GM21737 (cell line): ENCODE measurements around the gene SAP130.

Experiments
- ATAC-seq: cut with Tn5 transposase; IDR thresholded peaks from one replicate; pipeline ENCODE4 v1.9.1; 2021; ENCODE audit warnings: mild to moderate bottlenecking, moderate library complexity; ENCODE audit not compliant: unreplicated experiment

The SAP130 gene

DNA sequence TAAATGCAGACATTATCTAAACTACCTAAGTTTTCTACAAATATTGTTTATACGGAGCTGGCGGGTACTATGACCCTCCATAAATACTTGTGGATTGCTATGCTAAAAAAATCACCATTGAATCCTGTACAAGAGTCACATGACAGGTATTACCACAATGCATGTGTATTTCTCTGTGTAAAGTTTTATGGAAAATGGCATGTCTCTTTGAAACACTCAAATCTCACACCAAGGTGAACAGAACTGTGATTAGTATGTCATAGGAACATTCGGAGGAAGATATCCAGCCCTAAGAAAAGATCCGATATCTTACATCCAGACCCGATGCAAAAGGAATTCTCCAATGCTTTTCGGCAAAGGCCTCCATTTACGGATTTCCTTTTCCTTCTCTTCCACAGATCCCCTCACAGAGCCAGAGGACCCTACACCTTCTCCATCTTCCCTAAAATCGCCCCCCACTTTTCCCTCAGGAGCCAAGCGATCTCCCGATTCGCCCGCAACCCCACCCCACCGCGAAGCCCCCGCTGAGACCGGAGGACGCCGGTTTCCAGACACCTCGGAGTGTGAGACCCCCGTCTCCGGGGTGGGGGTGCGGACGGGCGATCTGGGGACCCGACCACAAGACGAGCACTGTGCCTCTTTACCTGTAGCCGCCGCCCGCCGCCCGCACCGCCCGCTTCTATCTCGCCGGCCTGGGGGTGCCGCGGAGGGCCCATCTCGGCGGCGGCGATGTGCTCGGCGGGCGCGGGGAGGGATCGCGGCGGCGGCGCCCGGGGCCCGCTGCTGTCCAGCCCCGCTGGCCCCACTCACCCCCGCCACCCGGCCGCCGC is 1.2 kb downstream of the SAP130 start:
- no peak for ATAC-seq

DNA sequence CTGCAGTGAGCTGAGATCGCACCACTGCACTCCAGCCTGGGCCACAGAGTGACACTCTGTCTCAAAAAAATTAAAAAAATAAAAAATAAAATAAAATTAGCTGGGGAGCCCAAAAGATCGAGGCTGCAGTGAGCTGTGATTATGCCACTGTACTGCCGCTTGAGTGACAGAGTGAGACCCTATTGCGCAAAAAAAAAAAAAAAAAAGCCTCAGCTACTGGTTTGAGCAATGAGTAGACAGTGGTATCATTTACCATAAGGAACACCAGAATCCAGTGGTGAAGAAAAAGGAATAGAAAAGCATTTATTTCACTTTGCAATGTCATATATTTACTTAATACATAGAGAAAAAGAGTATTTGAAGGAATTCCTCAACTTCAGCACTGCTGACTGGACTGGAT is 3.0 kb downstream of the SAP130 start:
- ATAC-seq: no peak

DNA sequence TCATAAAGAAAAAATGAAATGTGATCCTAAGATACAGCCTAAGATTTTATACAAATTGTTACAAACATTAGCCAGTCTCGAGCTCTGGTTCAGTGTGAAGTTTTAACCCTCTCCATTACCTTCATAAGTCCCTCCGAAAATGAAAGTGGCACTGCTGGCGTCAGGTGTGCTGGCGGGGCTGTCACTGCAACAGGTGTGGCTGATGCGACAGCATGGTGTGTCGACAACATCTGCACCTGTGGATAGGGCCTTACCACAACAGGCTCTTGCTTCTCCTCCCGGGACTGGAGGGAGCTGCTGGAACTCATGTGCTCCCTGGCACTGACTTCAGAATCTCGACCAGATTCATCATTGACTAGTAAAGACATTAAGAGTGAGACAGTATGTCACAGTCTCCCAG is 10.3 kb downstream of the SAP130 start:
- no peak for ATAC-seq

DNA sequence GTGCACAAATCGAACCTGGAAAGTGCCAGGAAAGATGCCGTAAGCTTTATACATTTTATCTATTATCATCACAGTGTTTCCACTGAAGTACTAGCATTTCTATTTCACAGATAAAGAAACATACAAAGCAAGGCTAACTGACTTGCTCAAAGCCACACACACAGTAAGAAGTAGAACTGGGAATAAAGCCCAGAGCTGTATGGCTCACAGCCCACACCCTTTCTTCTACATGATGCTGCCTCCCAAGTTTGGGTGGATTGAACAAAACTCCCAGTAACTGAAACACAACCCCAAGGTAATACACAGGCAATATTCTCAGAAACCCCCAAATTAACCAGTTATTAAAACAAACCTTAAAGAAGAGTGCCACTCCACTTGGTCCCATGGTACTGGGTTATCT is 11.2 kb downstream of the SAP130 start:
- ATAC-seq: no peak

DNA sequence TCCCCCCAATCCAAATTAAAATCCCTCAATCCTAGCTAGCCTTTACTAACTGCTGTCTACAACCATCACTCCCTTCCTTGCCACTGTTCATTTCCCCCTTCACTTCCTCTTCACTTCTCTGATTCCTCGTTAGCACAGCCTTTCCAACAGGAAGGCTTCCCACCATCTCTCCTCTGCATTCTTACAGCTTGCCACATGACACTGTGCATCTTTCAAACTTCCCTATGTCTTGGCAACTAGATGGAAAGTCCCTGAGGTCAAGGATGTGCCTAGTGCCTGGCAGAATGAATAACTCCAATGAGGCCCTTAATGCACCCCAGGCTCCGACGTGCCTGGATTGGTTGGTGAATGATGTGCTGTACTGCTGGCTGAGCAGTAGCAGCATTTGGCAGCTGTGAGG is 15.2 kb downstream of the SAP130 start:
- no peak for ATAC-seq

DNA sequence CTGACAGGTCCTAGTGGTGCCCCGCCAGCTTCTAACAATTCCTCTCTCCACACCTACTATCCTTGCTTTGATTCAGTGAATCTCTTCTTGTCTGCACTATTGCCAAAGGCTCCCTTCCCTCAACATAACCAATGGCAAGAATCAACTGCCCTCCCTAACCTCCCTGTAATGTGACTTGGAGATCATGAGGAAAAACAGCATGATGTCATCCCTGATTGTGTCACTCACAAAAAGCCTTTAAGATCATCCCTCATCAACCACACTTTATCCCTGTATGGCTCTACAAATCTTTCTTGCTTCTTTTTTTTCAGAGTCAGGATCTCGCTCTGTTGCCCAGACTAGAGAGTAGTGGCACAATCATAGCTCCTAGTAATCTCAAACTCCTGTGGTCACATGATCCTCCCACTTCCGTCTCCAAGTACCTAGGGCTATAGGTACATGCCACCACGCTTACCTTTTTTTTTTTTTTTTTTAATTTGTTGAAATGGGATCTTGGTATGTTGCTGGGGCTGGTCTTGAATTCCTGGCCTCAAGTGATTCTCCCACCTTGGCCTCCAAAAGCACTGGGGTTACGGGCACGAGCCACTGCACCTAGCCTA is 19.7 kb downstream of the SAP130 start:
- no peak for ATAC-seq

DNA sequence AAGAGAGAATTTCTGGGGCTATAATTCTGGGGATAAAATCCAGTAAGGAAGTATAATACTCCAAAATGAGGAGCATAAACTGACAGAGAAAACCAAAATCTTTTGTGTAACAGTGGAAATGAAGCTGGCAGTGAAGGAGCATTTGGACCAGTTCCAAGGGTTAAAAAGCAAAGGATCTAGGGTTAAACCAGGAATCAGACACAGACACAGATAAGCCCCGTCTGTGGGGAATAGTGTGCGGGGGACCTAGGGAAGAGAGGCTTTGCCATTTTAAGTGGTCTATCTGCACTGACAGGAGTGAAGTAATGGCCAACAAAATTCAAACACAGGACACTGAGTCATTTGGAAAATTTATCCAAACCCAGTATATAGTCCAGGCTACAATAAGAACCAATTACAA is 23.4 kb downstream of the SAP130 start:
- ATAC-seq: no peak

DNA sequence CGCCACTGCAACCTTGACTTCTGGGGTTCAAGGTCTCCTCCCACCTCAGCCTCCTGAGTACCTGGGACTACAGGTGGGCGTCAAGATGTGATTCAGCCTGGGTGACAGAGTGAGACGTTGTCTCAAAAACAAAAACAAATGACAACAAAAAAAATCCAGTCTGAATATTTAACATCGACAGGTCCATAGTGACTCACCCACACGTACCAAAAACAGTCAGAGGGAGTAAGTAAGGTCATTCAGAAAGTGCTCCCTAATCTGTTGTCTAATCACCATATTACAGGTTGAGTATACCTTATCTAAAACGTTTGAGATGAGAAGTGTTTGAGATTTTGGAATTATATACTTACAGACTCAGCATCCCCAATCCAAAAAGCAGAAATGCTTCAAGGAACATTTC is 24.4 kb downstream of the SAP130 start:
- ATAC-seq: no peak

DNA sequence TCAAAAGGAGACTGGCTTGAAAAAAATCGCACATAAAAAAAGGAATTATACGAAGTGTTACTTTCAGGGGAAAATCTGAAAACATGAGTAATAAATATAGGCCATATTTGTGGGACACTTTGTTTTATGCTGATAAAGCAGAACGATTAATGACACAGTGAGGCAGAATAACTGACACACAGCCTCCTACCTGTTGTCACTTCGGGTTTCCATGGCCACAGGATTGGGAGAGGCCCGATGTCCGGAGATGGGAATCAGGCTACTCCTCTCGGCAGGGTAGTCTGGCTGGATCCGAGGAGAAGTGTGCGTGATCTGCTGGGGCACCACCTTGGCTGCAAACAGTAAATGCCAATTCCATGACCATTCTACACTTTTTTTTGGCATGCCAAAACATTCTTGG is 31.7 kb downstream of the SAP130 start:
- ATAC-seq: no peak

DNA sequence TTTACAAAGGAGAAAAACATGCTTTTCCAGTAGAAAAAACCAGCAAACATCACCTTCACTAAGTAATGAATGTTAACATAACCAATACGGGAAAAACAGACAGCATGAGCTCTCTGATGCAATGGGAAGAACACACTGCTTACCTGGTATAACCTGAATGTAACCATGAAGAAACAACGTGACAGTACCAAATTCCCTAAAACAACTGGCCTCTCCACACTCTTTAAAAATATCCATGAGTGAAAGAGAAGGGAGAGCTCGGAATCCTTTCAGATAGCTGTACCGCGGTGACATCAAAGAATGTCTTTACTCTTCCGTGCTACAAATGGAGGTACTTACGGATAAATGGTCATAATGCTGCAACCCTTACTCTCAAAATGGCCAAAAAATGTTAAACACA is 32.1 kb downstream of the SAP130 start:
- no peak for ATAC-seq

DNA sequence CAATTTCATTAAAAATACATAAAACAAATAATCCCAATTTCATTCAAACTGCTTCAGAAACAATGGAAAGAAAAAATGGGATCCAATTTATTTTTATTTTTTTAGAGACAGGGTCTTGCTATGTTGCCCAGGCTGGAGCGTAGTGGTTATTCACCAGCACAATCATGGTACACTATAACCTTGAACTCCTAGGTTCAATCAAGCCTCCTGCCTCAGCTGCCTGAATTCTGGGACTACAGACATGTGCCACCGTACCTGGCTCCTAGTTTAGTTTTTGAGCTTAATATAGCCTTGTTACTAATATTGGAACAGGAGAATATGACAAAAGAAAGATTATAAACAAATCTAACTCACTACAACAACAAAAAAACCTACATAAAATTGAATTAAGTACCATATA is 34.2 kb downstream of the SAP130 start:
- ATAC-seq: no peak

DNA sequence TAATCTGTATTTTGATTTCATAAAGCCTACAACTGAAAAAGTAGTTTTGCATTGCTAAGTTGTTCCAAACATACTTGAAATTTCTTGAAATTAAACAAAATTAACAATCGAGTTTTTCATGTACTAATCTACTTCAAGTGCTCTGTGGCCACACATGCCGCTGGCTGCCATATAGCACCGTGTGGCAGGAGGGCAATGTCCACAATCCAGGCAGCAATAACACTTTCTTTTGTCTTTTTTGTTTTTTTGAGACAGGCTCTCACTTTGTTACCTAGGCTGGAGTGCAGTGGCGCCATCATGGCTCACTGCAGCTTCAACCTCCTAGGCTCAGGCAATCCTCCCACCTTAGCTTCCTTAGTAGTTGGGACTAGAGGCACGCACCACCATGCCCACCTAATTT is 36.1 kb downstream of the SAP130 start:
- no peak for ATAC-seq

DNA sequence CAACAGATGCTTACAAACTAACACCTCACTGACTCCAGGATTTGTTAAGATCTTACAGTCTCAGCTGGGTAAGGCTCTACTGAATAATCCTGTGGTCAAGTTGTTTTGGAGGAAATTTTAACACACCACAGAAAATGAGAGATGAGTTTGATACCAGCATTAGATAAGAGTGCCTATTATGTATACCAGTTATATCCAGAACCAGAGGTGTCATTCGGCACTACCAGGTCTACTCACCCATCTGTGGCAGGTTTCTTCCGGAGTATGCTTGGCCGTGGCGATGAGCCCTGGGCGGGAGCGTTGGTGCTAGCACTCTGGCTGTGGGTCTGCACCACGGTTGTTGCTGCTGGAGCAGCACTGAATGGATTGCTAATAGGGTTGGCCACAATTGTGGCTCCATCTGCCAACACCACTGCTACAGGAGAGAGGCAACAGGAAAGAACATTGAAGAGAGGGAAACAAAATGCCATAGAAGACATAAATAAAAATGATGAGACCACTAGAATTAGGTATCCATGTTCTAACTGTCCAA is 41.2 kb downstream of the SAP130 start:
- no peak for ATAC-seq

DNA sequence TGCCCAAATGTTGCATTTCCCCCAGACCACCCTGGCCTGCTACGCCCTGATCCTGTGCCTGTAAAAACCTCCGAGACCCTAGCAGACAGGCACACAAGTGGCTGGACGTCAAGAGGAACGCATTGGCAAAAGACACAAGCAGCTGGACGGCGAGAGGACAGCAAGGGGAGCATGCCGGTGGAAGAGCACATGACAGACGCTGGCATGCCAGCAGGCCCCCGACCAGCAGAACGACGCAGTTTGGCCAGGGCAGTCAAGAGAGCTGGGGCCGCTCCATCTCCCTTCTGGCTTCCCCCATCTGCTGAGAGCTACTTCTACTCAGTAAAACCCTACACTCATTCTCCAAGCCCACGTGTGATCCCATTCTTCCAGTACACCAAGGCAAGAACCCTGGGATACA is 42.1 kb downstream of the SAP130 start:
- no peak for ATAC-seq

DNA sequence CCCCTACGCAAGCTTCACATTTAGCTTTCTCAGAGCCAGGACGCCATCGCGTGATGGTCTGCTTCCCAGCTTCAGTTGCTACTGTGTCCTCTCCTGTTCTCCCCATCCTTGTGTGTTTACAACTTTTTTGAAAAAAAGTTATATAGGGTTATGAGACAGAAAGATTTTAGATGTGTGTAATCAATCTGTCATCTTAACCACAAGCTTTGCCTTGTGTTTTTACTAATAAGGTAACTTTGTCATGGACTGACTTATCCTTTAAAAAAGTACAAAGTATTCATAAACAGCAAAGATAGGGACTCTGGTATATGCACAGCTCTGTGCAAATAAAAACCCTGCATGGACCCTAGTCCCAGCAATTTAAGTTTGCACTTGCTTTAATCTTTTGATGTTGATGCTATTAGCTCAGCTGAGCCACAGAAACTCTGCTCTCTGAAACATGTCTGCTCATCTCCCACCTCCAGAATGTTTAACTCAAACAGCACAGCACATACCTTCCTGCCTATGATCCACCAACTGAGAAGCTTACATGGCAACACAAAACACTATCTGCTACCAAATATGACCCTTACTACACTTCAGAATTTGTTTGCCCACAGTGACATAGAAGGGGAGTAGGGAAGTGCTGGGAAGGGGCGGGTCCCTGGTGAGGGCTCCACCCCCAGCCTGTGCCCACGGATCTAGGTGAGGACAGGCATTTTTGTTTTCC is 42.7 kb downstream of the SAP130 start:
- no peak for ATAC-seq

DNA sequence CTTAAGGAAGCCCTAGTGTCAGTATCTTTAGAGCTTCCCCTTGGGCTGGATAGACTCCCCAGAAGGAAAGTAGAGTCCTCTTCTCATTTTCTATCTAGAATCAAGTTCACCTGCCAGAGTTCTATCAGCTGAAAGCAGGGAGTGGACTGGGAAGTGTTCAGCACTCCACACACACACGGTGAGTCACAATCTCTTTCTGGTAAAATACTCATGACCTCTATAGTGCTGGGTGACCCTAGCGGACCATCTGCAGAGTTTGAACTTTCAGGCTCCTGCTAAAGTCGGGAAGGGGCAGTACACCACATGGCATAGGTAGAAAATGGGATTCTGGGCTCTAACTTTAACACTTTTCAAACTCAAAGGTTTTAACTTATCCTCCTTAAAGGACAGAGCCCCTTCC is 43.3 kb downstream of the SAP130 start:
- ATAC-seq: no peak

DNA sequence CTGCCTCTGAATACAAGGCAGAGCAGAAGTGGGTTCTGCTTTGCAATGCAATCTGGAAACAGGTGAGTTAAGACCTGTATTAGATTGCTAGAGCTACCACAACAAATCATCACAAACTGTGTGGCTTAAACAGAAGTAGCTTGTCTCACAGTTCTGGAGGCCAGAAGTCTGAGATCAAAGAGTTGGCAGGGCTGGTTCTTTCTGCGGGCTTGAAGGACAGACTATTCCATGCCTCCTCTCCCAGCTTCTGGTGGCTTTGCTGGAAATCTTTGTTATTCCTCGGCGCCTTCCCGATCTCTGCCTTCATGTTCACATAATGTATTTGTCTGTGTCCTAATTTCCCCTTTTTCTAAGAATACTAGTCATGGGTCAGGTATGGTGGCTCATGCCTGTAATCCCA is 58.4 kb downstream of the SAP130 start:
- no peak for ATAC-seq

DNA sequence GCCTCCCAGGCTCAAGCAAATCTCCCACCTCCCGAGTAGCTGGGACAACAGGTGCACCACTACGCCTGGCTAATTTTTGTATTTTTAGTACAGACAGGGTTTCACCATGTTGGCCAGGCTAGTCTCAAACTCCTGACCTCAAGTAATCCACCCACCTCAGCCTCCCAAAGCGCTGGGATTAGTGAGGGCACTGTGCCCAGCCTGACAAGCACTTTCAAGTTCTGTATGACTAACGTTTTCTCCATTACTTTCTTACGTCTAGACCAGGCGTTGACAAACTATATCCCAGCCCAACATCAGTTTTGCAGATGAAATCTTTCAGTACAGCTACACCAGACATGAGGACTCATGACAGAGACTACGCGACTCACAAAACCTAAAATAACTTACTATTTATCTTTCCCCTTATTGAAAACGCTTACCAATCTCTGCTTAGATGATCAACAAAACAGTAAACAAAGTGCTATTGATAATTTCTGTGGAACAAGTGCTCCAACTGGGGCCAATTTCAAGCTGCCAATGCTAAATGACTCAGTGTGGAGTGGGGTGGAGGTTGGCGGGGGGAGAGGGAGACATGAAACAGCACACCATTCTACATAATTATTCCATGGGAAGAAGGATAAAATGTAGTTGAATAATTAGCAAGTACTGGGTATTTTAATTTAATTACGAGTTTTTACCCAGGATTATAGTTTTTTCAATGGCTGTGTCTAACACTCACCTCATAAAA is 59.1 kb downstream of the SAP130 start:
- ATAC-seq: no peak

DNA sequence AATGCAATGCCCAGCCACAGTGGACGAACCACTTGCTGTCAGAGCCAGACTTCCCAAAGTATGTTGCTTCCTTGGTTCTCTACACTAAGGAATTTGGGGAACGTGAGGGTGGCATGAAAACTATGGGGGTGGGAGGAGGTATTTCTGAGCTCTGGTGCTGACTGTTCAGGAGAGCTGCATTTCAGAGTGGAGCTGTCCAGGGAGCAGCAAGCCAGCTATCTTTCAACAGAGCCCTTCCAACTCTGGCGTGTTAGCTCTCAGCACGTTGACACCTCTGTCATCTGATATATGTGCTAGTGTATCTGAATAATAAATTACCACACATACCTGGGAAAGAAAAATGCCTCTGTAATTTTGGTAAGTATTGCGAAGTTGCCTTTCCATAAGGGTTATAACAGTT is 66.1 kb downstream of the SAP130 start:
- no peak for ATAC-seq

DNA sequence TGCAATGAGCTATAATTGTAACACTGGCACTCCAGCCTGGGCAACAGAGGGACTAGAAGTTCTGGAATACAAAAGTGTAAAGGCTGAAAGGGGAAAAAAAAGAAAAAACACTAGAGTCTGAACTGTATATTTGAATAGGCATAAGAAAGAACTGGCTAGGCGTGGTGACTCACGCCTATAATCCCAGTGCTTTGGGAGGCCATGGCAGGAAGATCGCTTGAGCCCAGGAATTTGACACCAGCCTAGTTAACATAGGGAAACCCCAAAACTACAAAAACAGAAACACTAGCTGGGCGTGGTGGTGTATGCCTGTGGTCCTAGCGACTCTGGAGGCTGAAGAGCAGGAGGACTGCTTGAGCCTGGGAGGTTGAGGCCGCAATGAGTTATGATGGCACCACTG is 70.6 kb downstream of the SAP130 start:
- ATAC-seq: no peak

DNA sequence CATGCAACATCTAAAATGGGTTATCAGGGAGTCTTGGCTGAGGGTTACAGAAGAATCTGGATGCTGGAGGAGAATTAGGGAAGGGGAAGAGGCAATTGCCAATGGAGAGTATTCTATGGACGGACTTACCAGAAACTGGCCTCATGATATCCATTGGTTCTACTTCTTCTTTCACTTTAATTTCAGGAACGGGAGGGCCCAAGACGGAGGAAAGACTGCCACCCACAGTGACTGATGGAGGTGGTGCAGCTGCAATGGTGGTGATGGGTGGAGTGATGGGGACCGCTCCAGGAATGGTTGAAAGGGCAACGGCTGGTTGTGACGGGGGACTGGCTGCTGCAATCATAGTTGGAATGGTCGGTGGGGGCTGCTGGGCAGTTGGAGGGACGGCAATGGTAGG is 73.0 kb downstream of the SAP130 start:
- ATAC-seq: no peak
